Upper lobe of left lung (tissue), 4 donors: ENCODE data around the gene PREX1.

ENCODE experiments used
- CTCF ChIP-seq, 6 experiments: fragments of 450-650 bp in 4 of 6; fragments of 200-600 bp in 2 of 6; sonication (generic) in 2 of 6; IDR thresholded peaks; one replicate each; pipeline ENCODE4 v1.5.1; 2016 to 2019; ENCODE audit warnings: antibody characterized with exemption in 6 of 6
- POLR2A ChIP-seq, 4 donors: fragments of 450-650 bp; IDR thresholded peaks; one replicate each; pipeline ENCODE4 v1.5.1; 2016 to 2017; ENCODE audit warnings: antibody characterized with exemption in 4 of 4, mild to moderate bottlenecking in 2 of 4

- TF ChIP-seq CTCF (IDR thresholded peaks at IDR 0.05), result no peak
- no peak for TF ChIP-seq POLR2A (IDR thresholded peaks at IDR 0.05)
These were observed 15.4 kb upstream of the PREX1 start for GRCh38 chr20:48843057-48843806.
